HG02981 (cell line): ENCODE results near the gene SNX6.
"Not testable (repeated sequence)": the region's sequence is repeated elsewhere in the genome, so short reads cannot be mapped to it uniquely, and the experiment has no call there.

Experiments used
- ATAC-seq: cut with Tn5 transposase; IDR thresholded peaks from one replicate; pipeline ENCODE4 v1.9.1; 2021; ENCODE audit warnings: mild to moderate bottlenecking, moderate library complexity; ENCODE audit not compliant: unreplicated experiment

Gene SNX6

DNA sequence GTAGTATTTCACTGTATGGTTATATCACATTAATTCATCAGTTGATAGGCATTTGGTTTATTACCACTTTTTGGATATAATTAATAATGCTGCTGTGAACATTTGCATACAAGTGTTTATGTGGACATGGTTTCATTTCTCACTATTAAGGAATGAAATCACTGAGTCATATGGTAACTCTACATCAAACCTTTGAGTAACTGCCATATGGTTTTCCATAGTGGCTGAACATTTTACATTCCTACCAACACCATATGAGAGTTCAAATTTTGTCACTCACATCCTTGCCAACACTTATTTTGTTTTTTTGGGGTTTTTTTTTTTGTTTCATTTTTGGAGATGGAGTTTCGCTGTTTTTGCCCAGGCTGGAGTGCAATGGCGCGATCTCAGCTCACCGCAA, 60.2 kb downstream of the SNX6 start:
- ATAC-seq, result no peak

- ATAC-seq, result no peak
These were observed 61.1 kb downstream of the SNX6 start for GRCh38 chr14:34568803-34569202.

DNA sequence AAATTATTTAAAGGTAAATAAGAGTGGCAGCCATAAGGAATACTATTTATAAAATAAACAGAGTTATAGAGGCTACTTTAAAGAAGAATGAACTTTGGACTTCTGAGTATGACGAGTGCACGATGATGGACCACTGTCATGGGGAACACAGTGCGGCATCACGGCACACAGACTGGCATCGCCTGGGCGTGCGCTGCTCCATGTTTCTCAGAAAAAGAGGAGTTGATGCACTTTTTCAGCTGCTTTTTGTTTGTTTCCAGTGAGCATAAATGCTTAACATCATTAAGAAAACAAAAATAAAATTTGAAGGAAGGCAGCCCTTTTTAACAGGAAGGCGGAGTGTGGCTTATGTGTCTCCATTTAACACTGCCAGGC, 67.2 kb downstream of the SNX6 start:
- ATAC-seq, result no peak

- not testable (repeated sequence) for ATAC-seq
These were observed 67.7 kb downstream of the SNX6 start for GRCh38 chr14:34562037-34562775.

DNA sequence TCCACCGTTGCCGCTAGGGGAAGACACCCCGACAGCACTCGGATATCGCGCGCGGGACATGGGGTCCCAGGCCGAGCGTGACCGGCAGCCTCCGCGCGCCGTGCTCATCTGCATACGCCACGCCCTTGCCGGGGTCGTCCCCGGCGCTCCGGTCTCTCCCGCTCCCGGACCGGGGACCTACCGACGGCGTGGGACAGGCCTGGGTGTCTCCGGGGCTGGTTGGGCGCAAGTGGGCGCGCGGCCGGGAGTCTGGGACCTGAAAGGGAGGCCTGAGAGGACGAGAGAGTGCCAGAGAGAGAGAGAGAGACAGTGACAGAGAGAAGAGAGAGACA, 73.5 kb downstream of the SNX6 start:
- peak; percentile 43 for ATAC-seq

DNA sequence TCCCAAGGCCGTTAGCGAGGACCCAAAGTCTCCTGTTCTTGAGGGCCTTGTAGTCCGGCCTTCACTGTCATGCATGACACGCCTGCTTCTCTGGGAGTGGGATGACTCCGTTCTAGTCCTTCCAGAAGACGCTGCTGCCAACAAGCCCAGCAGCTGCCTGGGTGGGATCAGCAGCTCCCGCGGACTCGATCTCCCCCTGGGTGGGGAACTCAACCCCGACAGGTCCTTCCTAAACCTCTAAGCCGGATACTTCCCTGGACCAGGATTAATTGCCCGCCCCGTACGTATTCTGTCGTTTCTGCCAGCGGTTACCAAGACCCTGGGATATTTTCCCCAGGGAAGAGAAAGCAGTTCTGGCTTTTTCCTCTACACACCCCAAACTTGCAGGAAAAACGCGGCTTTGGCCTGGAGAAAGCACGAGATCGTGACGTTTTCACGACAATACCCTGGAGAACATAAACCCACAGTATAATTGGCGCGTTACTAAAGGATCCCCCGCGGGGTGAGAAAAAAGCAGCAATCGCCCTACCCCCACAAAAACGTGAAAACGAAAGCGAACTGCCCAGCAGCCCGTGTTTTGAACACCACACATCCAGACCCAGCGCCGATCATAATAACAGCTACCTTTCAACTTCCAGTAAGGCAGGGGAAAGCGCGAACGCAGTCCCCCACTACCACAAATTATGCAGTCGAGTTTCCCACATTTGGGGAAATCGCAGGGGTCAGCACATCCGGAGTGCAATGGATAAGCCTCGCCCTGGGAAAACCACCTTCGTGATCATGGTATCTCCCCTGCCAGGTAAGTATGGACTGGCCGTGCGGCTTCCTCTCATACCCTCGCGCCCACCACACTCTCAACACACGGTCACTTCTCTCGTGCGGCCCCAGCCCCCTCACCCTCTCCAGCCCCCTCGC, 74.1 kb downstream of the SNX6 start:
- peak; percentile 64 for ATAC-seq

- ATAC-seq, result no peak
These were observed 75.3 kb downstream of the SNX6 start for GRCh38 chr14:34554540-34555250.

- not testable (repeated sequence) for ATAC-seq
These were observed 80.5 kb downstream of the SNX6 start for GRCh38 chr14:34549276-34549966.

- ATAC-seq, result no peak
These were observed 81.4 kb downstream of the SNX6 start for GRCh38 chr14:34548472-34548981.

DNA sequence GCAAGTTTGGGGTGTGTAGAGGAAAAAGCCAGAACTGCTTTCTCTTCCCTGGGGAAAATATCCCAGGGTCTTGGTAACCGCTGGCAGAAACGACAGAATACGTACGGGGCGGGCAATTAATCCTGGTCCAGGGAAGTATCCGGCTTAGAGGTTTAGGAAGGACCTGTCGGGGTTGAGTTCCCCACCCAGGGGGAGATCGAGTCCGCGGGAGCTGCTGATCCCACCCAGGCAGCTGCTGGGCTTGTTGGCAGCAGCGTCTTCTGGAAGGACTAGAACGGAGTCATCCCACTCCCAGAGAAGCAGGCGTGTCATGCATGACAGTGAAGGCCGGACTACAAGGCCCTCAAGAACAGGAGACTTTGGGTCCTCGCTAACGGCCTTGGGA, 82.8 kb downstream of the SNX6 start:
- ATAC-seq, result peak; percentile 33

- peak; percentile 70 for ATAC-seq
These were observed 83.4 kb downstream of the SNX6 start for GRCh38 chr14:34546272-34547135.

GRCh38 chr14:34540181-34541059, 89.5 kb downstream of the SNX6 start:
- not testable (repeated sequence) for ATAC-seq

- peak; percentile 99 for ATAC-seq
These were observed 90.4 kb downstream of the SNX6 start, which contains the start of gene EAPP for GRCh38 chr14:34539407-34540180. EAPP (minus strand) TSS chr14:34539701; CDS start chr14:34539628, 73 bp downstream.

GRCh38 chr14:34538871-34539406, 91.0 kb downstream of the SNX6 start:
- ATAC-seq, result no peak

- ATAC-seq, result not testable (repeated sequence)
These were observed 91.9 kb downstream of the SNX6 start for GRCh38 chr14:34538096-34538495.

DNA sequence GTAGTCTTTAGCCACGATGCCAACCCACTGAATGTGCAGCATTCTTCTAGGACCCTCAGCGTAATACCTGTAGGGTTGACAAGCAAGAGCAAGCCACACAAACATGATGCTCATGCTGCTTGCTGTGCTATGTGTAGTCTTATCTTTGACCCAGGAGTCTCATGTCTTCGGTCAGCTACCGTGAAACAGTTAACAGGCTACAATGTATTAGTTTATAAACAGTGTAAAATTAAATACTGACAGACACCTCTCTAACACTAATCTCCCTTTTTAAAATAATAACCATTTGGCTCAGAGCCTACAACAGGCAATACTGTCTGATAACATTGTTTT, 92.3 kb downstream of the SNX6 start:
- ATAC-seq, result no peak

GRCh38 chr14:34536951-34537676, 92.8 kb downstream of the SNX6 start:
- no peak for ATAC-seq
